ENCODE measurements around the gene SLC35F1. TPM values are rescaled to one million over a fixed set of nuclear protein-coding genes. Genes with fewer than 3 reads are reported as not detected.
"Not testable (repeated sequence)": the region's sequence is repeated elsewhere in the genome, so short reads cannot be mapped to it uniquely, and the experiment has no call there.

Gene SLC35F1
- total RNA-seq, 2 donors from 2014 or later: not detected

DNA sequence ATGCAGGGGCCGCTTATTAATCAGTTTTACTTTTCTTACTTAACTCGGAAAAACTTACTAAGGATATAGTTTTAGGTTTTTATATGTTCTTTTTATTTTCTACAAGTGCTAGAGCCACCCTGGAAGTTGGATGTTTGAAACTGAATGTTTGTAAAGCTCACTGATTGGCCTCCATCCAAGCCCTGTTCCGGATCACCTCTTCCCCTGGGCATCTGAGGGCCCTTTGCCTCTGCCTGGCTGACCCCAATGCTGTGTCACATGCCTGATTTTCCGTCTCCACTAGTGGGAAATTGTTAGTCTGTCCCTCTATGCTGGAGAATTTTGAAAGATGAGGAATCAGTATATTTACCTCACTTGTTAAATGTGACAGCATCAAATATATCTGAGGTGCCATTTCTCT lies 79.3 kb downstream of the SLC35F1 start:
- ATAC-seq (no peak), DNase-seq (ENCODE audit: low spot score) (no peak)
- H3K36me3 Mint-ChIP-seq: no peaks in the 10 kb centered on the region
- peaks cover 9 to 24% of the 10 kb centered on the region in 2 donors for H3K27me3 Mint-ChIP-seq
- no peaks in the 10 kb centered on the region for H3K9me3 Mint-ChIP-seq
- no peak overlapping the region for H3K4me3 Mint-ChIP-seq
- no peak overlapping the region for H3K27ac Mint-ChIP-seq
- H3K4me1 Mint-ChIP-seq (ENCODE audit: low read depth in 2 of 2): no peaks in the 10 kb centered on the region

DNA sequence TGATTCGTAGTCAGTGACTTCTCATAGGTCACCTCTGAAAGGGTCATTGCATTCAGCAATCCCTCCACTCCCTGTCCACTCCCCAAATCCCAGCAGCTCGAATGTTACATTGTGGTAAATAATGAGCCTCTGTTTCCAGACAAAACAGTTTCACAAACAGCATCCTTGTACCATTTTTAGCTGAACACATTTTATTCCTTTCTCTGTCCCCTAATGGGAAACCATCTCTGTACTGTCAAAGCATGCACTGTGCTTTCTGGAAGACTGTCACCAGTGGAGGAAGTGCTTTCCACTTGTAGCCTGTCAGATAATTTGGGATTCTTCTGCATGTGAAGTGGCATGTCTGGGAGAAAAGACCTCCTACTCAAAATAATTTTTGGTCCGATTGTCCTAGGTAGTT lies 82.0 kb downstream of the SLC35F1 start:
- H3K27me3 Mint-ChIP-seq: peaks cover 9 to 42% of the 10 kb centered on the region in 2 donors
- no peak for ATAC-seq
- no peak overlapping the region for H3K4me3 Mint-ChIP-seq
- H3K4me1 Mint-ChIP-seq (ENCODE audit: low read depth in 2 of 2): no peaks in the 10 kb centered on the region
- H3K27ac Mint-ChIP-seq: no peak overlapping the region
- no peak for DNase-seq (ENCODE audit: low spot score)
- no peaks in the 10 kb centered on the region for H3K9me3 Mint-ChIP-seq
- H3K36me3 Mint-ChIP-seq: no peaks in the 10 kb centered on the region

DNA sequence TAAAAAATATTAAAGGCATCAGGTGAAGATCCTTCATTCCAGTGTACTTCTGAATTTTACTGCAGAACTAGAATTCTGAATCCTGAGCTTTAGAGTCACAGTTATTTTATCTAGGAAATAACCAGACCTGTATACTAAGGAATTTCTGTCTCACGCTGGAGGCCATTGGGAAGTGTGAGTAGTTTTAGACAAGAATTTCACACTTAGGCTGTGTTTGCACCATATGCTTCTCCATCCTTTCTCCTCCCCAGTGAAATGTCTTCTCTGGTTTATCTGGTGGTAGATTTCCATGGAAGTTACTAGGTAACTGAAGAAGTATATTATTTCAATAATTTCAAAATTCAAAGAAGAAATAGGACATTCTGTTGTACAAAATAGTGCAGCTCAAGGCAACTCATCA lies 83.1 kb downstream of the SLC35F1 start:
- Mint-ChIP-seq H3K36me3 (no peaks in the 10 kb centered on the region), H3K9me3 (no peaks in the 10 kb centered on the region), H3K4me1 (ENCODE audit: low read depth in 2 of 2) (no peaks in the 10 kb centered on the region), H3K27ac (no peak overlapping the region), H3K27me3 (peaks cover 9 to 46% of the 10 kb centered on the region in 2 donors), H3K4me3 (no peak overlapping the region)
- DNase-seq (ENCODE audit: low spot score) (no peak), ATAC-seq (no peak)

DNA sequence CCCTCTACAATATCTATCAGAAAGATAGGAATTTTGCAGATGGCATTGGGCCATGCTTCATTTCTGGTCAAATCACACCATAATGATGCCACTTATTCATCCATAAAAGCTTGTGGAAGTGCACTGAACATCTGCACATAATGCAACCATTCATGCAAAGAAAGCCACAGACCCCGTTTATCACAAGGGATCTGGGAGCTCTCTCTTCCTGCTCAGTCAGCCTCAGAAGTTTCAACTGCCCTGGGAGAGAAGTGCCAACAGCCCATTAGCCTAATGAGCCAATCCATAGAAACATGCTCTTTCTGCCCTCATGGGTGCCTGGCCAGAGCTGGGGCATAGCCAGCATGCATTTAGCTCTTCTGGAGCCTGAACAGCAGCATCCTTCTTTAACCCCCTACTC lies 85.8 kb downstream of the SLC35F1 start:
- peaks cover 4 to 36% of the 10 kb centered on the region in 2 donors for H3K27me3 Mint-ChIP-seq
- DNase-seq (ENCODE audit: low spot score) (no peak), ATAC-seq (no peak)
- no peak overlapping the region for H3K4me3 Mint-ChIP-seq
- no peaks in the 10 kb centered on the region for H3K36me3 Mint-ChIP-seq
- no peaks in the 10 kb centered on the region for H3K9me3 Mint-ChIP-seq
- H3K27ac Mint-ChIP-seq: no peak overlapping the region
- H3K4me1 Mint-ChIP-seq (ENCODE audit: low read depth in 2 of 2): no peaks in the 10 kb centered on the region

GRCh38 chr6:118012944-118013343 lies 105.9 kb downstream of the SLC35F1 start:
- Mint-ChIP-seq H3K27ac (no peak overlapping the region), H3K36me3 (no peaks in the 10 kb centered on the region), H3K4me3 (no peak overlapping the region), H3K9me3 (peaks cover 3% of the 10 kb centered on the region), H3K27me3 (peaks cover 3 to 8% of the 10 kb centered on the region in 2 donors), H3K4me1 (ENCODE audit: low read depth in 2 of 2) (no peaks in the 10 kb centered on the region)
- no peak for DNase-seq (ENCODE audit: low spot score)
- ATAC-seq: no peak

GRCh38 chr6:118016532-118016931 lies 109.5 kb downstream of the SLC35F1 start:
- Mint-ChIP-seq H3K27me3 (peaks cover 3 to 8% of the 10 kb centered on the region in 2 donors), H3K4me3 (no peak overlapping the region), H3K27ac (no peak overlapping the region), H3K4me1 (ENCODE audit: low read depth in 2 of 2) (no peaks in the 10 kb centered on the region), H3K9me3 (no peaks in the 10 kb centered on the region), H3K36me3 (no peaks in the 10 kb centered on the region)
- ATAC-seq (no peak), DNase-seq (ENCODE audit: low spot score) (no peak)

DNA sequence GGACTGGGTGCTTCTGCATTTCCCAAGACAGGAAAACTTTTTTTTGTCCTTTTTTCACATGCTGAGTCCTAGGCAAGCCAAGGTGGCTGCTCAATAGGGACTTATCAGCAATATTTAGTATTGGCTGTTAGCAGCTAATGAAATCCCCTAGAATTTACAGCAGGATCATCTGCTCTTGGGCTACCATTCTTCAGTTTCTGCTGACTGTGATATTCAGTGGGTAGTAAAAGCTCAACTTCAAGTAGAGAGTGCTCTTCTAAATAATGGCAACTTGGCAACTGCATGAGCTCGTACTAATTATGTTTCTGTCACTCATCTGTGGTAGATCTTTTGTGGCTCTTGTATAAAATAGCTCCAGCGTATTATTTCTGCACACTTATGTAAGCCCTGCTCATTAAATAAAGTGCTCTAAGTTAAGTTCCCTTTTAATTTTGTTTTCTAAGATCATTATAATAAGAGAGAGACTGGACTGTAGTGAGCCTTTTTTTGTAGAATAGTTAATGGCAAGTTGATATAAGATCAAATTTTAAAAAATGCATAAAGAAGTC lies 110.3 kb downstream of the SLC35F1 start:
- Mint-ChIP-seq H3K4me1 (ENCODE audit: low read depth in 2 of 2) (no peaks in the 10 kb centered on the region), H3K27me3 (peaks cover 7 to 14% of the 10 kb centered on the region in 2 donors), H3K27ac (no peak overlapping the region), H3K36me3 (no peaks in the 10 kb centered on the region), H3K9me3 (peaks cover 4% of the 10 kb centered on the region), H3K4me3 (no peak overlapping the region)
- DNase-seq (ENCODE audit: low spot score): no peak
- no peak for ATAC-seq

GRCh38 chr6:118023771-118024170 lies 116.7 kb downstream of the SLC35F1 start:
- no peak for DNase-seq (ENCODE audit: low spot score)
- H3K27ac Mint-ChIP-seq: no peak overlapping the region
- H3K4me1 Mint-ChIP-seq (ENCODE audit: low read depth in 2 of 2): no peaks in the 10 kb centered on the region
- H3K4me3 Mint-ChIP-seq: no peak overlapping the region
- H3K36me3 Mint-ChIP-seq: no peaks in the 10 kb centered on the region
- peaks cover 8 to 13% of the 10 kb centered on the region in 2 donors for H3K27me3 Mint-ChIP-seq
- ATAC-seq: no peak
- H3K9me3 Mint-ChIP-seq: peaks cover 5% of the 10 kb centered on the region

DNA sequence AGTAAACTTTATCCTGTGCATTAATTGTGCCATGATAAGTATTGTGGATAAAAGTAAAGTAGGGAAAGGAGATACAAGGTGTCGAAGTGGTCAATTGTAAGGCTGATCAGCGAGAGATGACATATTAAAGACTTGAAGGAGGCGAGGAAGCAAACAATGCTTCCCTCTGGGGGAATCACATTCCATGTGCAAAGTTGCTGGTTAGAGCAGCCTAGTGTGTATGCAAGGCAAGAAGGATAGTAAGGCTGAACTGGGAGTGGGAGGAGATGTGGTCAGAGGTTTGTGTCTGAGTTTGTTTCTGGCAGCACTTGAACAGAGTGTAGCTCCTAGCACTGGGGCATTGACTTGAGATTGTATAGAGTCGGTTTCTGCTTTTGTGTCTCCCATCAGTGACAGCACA lies 122.9 kb downstream of the SLC35F1 start:
- ATAC-seq (no peak), DNase-seq (ENCODE audit: low spot score) (no peak)
- Mint-ChIP-seq H3K4me3 (no peak overlapping the region), H3K9me3 (peaks cover 6% of the 10 kb centered on the region), H3K4me1 (ENCODE audit: low read depth in 2 of 2) (no peaks in the 10 kb centered on the region), H3K27ac (no peak overlapping the region), H3K36me3 (no peaks in the 10 kb centered on the region), H3K27me3 (peaks cover 5 to 6% of the 10 kb centered on the region in 2 donors)

DNA sequence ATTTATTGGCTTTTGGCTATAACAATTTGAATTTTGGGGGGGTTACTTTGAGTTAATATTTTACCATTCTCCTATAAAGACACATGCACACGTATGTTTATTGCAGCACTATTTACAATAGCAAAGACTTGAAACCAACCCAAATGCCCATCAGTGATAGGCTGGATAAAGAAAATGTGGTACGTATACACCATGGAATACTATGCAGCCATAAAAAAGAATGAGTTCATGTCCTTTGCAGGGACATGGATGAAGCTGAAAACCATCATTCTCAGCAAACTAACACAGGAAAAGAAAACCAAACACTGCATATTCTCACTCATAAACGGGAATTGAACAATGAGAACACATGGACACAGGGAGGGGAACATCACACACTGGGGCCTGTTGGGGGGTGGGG lies 130.4 kb downstream of the SLC35F1 start:
- H3K36me3 Mint-ChIP-seq; H3K27ac Mint-ChIP-seq; DNase-seq (ENCODE audit: low spot score); H3K4me3 Mint-ChIP-seq; H3K9me3 Mint-ChIP-seq; H3K4me1 Mint-ChIP-seq (ENCODE audit: low read depth in 2 of 2); ATAC-seq: not testable (repeated sequence)
- H3K27me3 Mint-ChIP-seq: peaks cover 2 to 12% of the 10 kb centered on the region in 2 donors

DNA sequence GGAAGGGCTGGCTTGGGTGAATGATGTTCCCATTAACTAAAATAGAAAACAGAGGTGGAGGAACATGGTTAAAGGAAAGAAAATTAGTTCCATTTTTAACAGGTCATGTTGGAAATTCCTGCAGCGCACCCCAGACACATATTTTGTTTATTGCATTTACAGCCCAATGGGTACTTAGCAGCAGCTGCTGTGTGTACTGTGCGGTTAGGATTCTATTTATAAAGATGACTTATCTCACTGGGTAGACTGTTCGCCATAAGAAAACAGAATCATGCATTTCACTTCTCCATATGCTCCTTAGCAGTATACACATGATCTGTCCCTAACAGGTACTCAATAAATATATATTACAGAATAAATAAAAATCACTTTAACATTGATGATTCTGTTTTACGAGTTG lies 135.8 kb downstream of the SLC35F1 start:
- Mint-ChIP-seq H3K4me1 (ENCODE audit: low read depth in 2 of 2) (no peaks in the 10 kb centered on the region), H3K9me3 (peaks cover 4% of the 10 kb centered on the region), H3K27ac (no peak overlapping the region), H3K4me3 (no peak overlapping the region), H3K36me3 (no peaks in the 10 kb centered on the region), H3K27me3 (peaks cover 3 to 16% of the 10 kb centered on the region in 2 donors)
- DNase-seq (ENCODE audit: low spot score) (no peak), ATAC-seq (no peak)

GRCh38 chr6:118044275-118044674 lies 137.2 kb downstream of the SLC35F1 start:
- H3K27me3 Mint-ChIP-seq: peaks cover 3 to 14% of the 10 kb centered on the region in 2 donors
- ATAC-seq (no peak), DNase-seq (ENCODE audit: low spot score) (no peak)
- no peak overlapping the region for H3K4me3 Mint-ChIP-seq
- no peaks in the 10 kb centered on the region for H3K36me3 Mint-ChIP-seq
- no peak overlapping the region for H3K27ac Mint-ChIP-seq
- no peaks in the 10 kb centered on the region for H3K4me1 Mint-ChIP-seq (ENCODE audit: low read depth in 2 of 2)
- H3K9me3 Mint-ChIP-seq: peaks cover 4% of the 10 kb centered on the region

GRCh38 chr6:118054082-118054481 lies 147.0 kb downstream of the SLC35F1 start:
- no peak overlapping the region for H3K4me3 Mint-ChIP-seq
- H3K4me1 Mint-ChIP-seq (ENCODE audit: low read depth in 2 of 2): no peaks in the 10 kb centered on the region
- ATAC-seq: no peak
- H3K27ac Mint-ChIP-seq: no peak overlapping the region
- H3K36me3 Mint-ChIP-seq: no peaks in the 10 kb centered on the region
- peaks cover 0 to 17% of the 10 kb centered on the region in 2 donors for H3K27me3 Mint-ChIP-seq
- H3K9me3 Mint-ChIP-seq: no peaks in the 10 kb centered on the region
- DNase-seq (ENCODE audit: low spot score): no peak

DNA sequence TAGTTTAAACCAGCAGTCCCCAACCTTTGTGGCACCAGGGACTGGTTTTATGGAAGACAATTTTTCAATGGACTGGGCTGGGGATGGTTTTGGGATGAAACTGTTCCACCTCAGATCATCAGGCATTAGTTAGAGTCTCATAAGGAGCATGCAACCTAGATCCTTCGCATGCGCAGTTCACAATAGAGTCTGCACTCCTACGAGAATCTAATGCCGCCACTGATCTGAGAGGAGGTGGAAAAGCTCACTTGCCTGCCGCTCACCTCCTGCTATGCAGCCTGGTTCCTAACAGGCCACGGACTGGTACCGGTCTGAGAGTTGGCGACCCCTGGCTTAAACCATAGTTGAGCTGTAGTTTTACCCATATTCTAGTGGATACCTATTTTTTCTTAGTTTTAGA lies 154.6 kb downstream of the SLC35F1 start:
- Mint-ChIP-seq H3K4me1 (ENCODE audit: low read depth in 2 of 2) (no peaks in the 10 kb centered on the region), H3K36me3 (no peaks in the 10 kb centered on the region), H3K4me3 (no peak overlapping the region), H3K9me3 (no peaks in the 10 kb centered on the region), H3K27ac (no peak overlapping the region), H3K27me3 (peaks cover 0 to 10% of the 10 kb centered on the region in 2 donors)
- DNase-seq (ENCODE audit: low spot score) (no peak), ATAC-seq (no peak)

DNA sequence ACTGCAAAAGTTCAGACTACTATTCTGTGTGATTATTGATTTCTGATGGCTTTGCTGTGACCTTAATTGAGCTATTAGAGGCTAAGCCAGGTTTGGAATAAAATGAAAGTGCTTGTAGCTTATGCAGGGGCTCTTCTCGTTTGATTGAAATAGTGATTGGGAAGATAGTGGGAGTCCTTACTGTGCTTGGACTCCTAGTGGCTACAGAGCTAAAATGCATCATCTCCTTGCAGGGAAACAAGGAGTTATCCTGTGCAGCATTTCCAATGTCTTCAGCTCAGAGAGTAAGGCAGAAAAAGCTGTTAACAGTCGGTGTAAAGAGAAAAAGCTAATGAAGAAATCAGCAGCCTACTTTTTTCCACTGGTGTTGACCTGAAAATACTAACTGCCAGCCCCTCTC lies 173.5 kb downstream of the SLC35F1 start:
- Mint-ChIP-seq H3K36me3 (no peaks in the 10 kb centered on the region), H3K27me3 (peaks cover 0 to 4% of the 10 kb centered on the region in 2 donors), H3K4me1 (ENCODE audit: low read depth in 2 of 2) (no peaks in the 10 kb centered on the region), H3K9me3 (no peaks in the 10 kb centered on the region), H3K27ac (no peak overlapping the region), H3K4me3 (no peak overlapping the region)
- ATAC-seq (no peak), DNase-seq (ENCODE audit: low spot score) (no peak)

Measured in natural killer cell treated with Interleukin-12 subunit alpha and Interleukin-12 subunit beta and Interleukin-15 and Interleukin-18, amount 100 ng/mL, for 72 hours (primary cell).